Umbilical cord (tissue), 2 donors: ENCODE results near the gene SLC52A1. TPM values are rescaled to one million over a fixed set of nuclear protein-coding genes. Genes with fewer than 3 reads are reported as not detected.
A peak's percentile ranks its signal among the peaks of the same experiment; 100 is the strongest.
"Not testable (repeated sequence)": the region's sequence is repeated elsewhere in the genome, so short reads cannot be mapped to it uniquely, and the experiment has no call there.

Experiments used
- DNase-seq: peaks from one replicate; pipeline ENCODE4 v3.0.0-alpha.2; 2015; ENCODE audit warnings: low spot score
- total RNA-seq: library from RNA; depleted of rRNA; stranded (reverse); fragments of >200 nt; gene quantifications from one replicate; pipeline ENCODE4 v1.2.3, GENCODE V29; 2014; ENCODE audit warnings: low replicate concordance; ENCODE audit not compliant: insufficient read depth

SLC52A1 gene
- total RNA-seq: 1.4 TPM

DNA sequence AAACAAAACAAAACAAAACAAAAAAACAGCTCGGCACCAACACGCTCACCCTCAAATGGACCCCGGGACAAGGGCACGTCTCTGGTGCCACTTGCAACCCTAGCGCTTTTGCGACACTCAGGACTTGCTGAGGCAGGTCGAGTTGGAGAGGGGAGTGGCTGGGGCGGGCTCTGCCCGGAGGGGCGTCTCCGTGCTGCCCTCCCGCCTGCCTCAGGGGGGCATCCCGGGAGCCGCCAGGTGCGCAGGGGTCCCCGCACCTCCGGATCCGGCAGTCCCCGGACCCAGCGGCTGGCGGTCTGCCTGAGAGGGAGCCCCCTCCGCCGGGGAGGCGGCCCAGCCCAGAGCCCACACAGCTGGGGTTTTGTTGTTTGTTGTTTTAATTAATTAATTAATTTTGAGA lies at the start of gene SLC52A1:
Gene SLC52A1, minus strand, starts transcription at position 112 of the 400 bp plus-strand sequence. CDS start 820 bp downstream, outside the sequence.
- DNase-seq: peak; percentile 14

DNA sequence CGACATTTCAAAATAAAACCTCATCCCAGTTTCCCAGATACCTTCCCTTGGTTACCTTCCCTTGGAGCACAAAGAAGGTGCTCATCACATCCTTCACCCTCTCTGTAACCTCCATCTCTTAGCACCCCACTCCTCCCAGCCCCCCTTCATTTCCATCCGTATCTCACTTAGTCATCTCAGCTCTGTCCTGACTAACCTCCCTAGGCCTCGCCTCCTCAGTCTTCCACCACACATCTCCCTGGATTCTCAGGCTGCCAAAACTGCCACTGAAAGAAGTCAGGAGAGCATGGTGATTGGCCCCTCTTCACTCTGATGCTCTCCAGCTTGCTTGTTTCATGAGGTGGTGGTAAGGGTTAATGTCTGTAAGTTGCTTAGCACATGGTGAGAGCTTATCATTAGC lies 45.4 kb upstream of the SLC52A1 start:
- no peak for DNase-seq

- peak; percentile 86 for DNase-seq
Measured at GRCh38 chr17:5078106-5079028, 43.1 kb upstream of the SLC52A1 start, which contains the start of gene ZFP3. TSS of gene ZFP3 (plus strand) at chr17:5078467. CDS start at chr17:5091505, 13,038 bp downstream.

DNA sequence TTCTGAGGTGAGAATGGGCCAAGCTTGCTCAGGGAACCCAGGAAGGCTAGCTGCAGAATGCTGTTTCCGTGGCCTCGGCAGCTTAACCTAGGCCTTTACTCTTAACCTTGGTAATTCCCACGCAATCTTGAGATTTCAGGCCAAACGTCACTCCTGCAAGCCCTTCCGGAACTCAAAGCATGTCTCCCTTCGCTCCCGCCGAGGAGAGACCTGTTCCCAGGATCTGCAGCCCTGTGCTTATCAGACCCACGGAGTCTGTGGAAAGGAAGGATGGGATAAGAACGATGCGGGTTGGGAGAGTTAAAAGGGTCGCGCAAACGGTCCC lies 42.5 kb upstream of the SLC52A1 start:
- DNase-seq: no peak

- not testable (repeated sequence) for DNase-seq
Measured at GRCh38 chr17:5077275-5077674, 42.0 kb upstream of the SLC52A1 start.

GRCh38 chr17:5075472-5075871 lies 40.2 kb upstream of the SLC52A1 start:
- DNase-seq: not testable (repeated sequence)

DNA sequence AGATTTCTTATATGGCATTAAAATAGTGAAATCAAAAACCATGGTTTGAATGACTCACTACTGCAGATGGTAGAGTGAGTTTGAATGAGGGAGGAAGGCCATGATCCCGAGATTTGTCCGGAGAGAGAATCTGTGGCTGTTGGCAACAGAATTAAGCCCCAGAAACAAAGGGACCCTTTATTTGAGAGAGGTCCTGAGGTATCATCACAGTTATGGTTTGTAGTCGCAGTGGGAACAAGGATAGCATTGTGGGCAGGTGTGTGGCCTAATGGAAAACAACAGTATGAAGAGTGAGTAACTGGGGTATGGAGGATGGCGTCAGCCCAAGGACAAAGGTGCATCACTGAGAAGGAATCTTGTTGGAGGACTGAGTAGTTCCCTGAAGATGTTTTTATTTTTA lies 34.5 kb upstream of the SLC52A1 start:
- no peak for DNase-seq

DNA sequence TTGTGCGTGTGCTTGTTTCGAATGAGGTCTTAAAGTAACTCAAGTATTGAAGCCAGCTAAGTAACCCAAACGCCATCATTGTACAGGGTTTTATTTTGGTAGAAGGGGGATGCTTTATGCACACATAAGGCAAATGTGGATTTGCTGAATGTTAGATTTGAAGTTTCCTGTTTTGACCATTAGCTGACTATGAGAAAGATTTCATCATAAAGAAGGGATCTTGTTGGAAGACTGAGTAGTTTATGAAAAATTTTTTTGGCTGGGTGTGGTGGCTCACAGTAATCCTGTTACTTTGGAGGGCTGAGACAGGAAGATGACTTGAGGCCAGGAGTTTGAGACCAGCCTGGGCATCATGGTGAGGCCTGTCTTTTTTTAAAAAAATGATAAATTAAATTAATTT lies 33.0 kb upstream of the SLC52A1 start:
- DNase-seq: peak; percentile 21

- DNase-seq: no peak
Measured at GRCh38 chr17:5065227-5065744, 30.1 kb upstream of the SLC52A1 start.

DNA sequence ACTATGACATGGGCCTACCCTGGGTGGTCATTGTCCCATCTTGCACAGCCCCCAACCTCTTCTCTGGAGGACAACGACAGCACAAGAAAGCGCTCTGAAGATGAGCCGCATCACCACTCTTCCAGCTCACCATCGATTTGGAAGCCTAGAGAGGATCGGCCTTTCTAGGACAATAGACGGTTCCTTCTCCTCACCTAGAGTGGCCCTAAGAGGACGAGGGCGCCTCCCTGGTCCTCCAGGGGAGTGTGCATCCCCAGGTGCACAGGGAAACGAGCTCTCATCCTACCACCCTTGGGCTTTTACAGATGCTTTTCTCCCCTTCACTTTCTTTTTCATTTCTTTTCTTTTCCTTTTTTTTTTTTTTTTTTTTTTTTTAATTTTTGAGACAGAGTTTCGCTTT lies 20.3 kb upstream of the SLC52A1 start:
- no peak for DNase-seq

DNA sequence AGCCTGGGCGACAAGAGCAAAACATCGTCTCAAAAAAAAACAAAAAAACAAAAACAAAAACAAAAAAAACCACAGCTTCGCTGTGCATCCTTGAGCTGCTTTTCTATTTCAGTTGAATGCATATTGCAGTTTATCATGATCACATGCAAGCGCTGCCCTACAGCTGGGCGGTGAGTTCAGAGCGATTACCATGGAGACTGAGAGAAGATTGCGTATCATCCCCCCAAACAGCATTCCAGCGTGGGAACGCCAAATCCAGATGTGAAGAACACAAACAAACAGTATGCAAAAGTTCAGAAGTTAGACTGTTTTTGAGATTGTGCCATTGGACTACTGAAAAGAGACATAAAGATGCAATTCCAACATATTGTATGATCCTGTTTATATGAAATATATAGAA lies 15.1 kb upstream of the SLC52A1 start:
- DNase-seq: peak; percentile 95

GRCh38 chr17:5049314-5049841 lies 14.2 kb upstream of the SLC52A1 start:
- peak; percentile 86 for DNase-seq

- DNase-seq: peak; percentile 24
Measured at GRCh38 chr17:5047446-5047845, 12.2 kb upstream of the SLC52A1 start.

- DNase-seq: no peak
Measured at GRCh38 chr17:5045496-5045895, 10.3 kb upstream of the SLC52A1 start.

DNA sequence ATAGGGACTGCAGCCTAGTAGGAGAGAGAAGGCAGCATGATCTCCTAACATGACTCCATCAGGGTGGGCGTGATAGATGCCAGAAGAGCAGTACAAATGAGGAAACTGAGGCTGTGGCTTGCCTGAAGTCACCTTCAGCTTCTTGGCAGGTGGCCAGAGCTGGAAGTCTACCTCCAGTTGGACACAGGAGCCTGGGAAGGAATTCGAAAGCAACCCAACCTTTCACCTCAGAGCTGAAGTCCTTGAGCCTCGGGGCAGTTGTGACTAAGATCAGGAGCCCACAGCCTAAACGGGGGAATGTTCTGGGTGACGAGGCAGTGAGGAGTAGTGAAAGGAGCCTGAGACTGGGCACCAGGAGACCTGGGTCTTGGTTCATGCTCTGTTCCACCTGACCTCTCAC lies 9.4 kb upstream of the SLC52A1 start:
- DNase-seq: no peak

DNA sequence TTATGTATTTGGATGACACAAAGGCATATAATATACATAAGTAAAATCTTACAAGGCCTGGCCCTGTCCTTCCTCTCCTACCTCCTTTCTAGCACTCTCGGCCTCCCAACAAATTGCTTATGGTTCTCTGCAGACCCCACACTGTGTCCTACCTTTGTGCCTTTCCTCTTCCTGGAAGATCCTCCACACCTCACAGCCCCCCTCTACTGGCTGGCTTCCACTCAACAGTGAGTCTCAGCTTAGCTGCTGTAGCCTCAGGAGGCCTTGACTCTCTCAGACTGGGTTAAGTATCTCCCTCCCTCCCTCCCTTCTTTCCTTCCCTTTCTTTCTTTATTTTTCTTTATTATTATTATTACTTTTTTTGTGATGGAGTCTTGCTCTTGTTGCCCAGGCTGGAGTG lies 8.3 kb upstream of the SLC52A1 start:
- no peak for DNase-seq

DNA sequence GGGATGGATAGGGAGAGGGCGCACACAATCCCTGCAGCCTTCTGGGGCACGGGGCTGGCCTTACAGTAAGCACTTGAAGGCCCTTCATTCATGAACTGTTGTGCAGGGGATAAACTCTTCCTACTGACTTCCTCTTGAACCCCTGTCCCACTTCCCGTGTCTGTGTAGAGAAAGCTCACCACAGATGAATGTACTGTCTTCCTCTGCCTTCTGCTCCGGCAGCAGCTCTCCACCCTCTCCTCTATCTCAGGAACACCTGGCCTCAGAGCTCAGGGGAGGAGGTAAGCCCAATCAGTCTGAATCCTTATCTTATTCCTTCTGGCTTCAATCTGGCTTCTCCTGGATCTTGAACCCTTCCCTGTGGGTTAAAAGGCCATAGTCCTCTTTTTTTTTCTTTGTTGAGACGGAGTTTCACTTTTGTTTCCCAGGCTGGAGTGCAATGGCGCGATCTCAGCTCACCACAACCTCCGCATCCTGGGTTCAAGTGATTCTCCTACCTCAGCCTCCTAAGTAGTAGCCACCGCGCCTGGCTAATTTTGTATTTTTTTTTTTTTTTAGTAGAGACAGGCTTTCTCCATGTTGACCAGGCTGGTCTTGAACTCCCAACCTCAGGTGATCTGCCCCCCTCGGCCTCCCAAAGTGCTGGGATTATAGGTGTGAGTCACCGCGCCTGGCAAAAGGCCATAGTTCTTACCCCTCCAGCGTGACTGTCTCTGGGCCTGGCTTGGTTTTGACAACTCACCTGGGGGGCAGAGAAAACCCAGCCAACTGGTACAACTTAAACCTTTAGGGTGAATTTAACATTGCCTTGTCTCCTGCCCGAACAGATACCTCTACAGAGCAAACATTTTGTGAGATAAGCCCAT lies 7.2 kb upstream of the SLC52A1 start:
- no peak for DNase-seq

DNA sequence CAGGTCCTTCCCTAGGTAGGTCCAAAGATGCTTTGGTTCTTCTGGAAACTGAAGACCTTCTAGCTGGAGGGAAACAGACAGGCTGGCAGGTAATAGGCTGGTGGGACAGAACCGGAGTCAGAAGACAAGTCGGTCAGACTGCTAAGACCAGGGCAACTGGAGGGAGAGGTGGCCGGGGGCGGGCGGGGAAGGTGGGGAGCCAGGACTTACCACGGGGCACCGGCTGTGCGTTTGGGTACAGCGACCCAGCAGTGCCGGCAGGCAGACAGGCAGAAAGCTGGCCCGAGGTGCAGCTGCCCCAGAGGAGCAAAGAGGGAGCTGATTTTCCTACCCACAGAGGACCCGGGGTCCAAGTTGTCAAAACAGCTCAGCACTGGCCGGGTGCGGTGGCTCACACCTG lies 575 bp downstream of the SLC52A1 start:
- no peak for DNase-seq

- no peak for DNase-seq
Measured at GRCh38 chr17:5034063-5034462, 1.2 kb downstream of the SLC52A1 start.

- DNase-seq: no peak
Measured at GRCh38 chr17:5033352-5034015, 1.7 kb downstream of the SLC52A1 start.

- no peak for DNase-seq
Measured at GRCh38 chr17:5032865-5033264, 2.4 kb downstream of the SLC52A1 start.
